HG03460 (cell line): Measurements from ENCODE around the gene RAPH1.

Experiments used
- ATAC-seq: cut with Tn5 transposase; IDR thresholded peaks from one replicate; pipeline ENCODE4 v1.9.1; 2021; ENCODE audit not compliant: unreplicated experiment

RAPH1 gene

GRCh38 chr2:203535078-203535783, at the start of gene RAPH1:
Gene RAPH1 (minus strand): TSS chr2:203535301. CDS start chr2:203495353, 39,948 bp downstream.
- ATAC-seq: peak; percentile 59

- ATAC-seq: no peak
These were observed 49.7 kb upstream of the RAPH1 start for GRCh38 chr2:203584784-203585183.

GRCh38 chr2:203583701-203584100, 48.6 kb upstream of the RAPH1 start:
- peak; percentile 61 for ATAC-seq

GRCh38 chr2:203583084-203583695, 48.1 kb upstream of the RAPH1 start:
- ATAC-seq: no peak

- no peak for ATAC-seq
These were observed 47.4 kb upstream of the RAPH1 start for GRCh38 chr2:203582468-203582867.

- no peak for ATAC-seq
These were observed 45.7 kb upstream of the RAPH1 start for GRCh38 chr2:203580844-203581243.

GRCh38 chr2:203579730-203580129, 44.6 kb upstream of the RAPH1 start:
- ATAC-seq: no peak

GRCh38 chr2:203578759-203579643, 43.9 kb upstream of the RAPH1 start:
- peak; percentile 88 for ATAC-seq

- ATAC-seq: no peak
These were observed 39.7 kb upstream of the RAPH1 start for GRCh38 chr2:203574824-203575223.

GRCh38 chr2:203572316-203572715, 37.2 kb upstream of the RAPH1 start:
- ATAC-seq: no peak

GRCh38 chr2:203569677-203570316, 34.7 kb upstream of the RAPH1 start:
- ATAC-seq: no peak

GRCh38 chr2:203567691-203568090, 32.6 kb upstream of the RAPH1 start:
- no peak for ATAC-seq

GRCh38 chr2:203566161-203566560, 31.1 kb upstream of the RAPH1 start:
- no peak for ATAC-seq

GRCh38 chr2:203565076-203565475, 30.0 kb upstream of the RAPH1 start:
- no peak for ATAC-seq

GRCh38 chr2:203562268-203562667, 27.2 kb upstream of the RAPH1 start:
- ATAC-seq: no peak

GRCh38 chr2:203559641-203560040, 24.5 kb upstream of the RAPH1 start:
- ATAC-seq: no peak

- no peak for ATAC-seq
These were observed 18.7 kb upstream of the RAPH1 start for GRCh38 chr2:203553784-203554183.

GRCh38 chr2:203551778-203552177, 16.7 kb upstream of the RAPH1 start:
- no peak for ATAC-seq

GRCh38 chr2:203550266-203550665, 15.2 kb upstream of the RAPH1 start:
- ATAC-seq: no peak

GRCh38 chr2:203549406-203549805, 14.3 kb upstream of the RAPH1 start:
- no peak for ATAC-seq

- no peak for ATAC-seq
These were observed 13.8 kb upstream of the RAPH1 start for GRCh38 chr2:203548887-203549286.
